Body of pancreas (tissue), 4 donors: ENCODE results near the gene CYTH1. TPM values are rescaled to one million over a fixed set of nuclear protein-coding genes. Genes with fewer than 3 reads are reported as not detected.

Experiments used
- ATAC-seq: fragments of 150-250 bp; one replicate; pipeline ENCODE4 v1.9.1; 2016
- DNase-seq, 4 donors: peaks; one replicate each; pipeline ENCODE4 v3.0.0-alpha.2; 2019
- H3K27ac ChIP-seq, 4 donors: fragments of 200-600 bp; sonication (generic); 1 replicate in 3 of 4; 2 replicates in 1 of 4; pipeline versions ENCODE4 v1.5.1 to v1.6.1; 2016 to 2019; ENCODE audit warnings: mild to moderate bottlenecking in 1 of 4, mixed read lengths in 1 of 4, moderate library complexity in 1 of 4
- H3K27me3 ChIP-seq, 2 donors: fragments of 200-600 bp; sonication (generic); one replicate each; pipeline ENCODE4 v1.6.0; 2016; ENCODE audit warnings: mild to moderate bottlenecking in 1 of 2
- H3K36me3 ChIP-seq, 2 donors: fragments of 200-600 bp; sonication (generic); replicated peaks in 1 of 2; 2 replicates each; pipeline ENCODE4 v1.5.1; 2016; ENCODE audit warnings: low read depth in 2 of 2; ENCODE audit not compliant: insufficient read depth in 1 of 2
- H3K4me1 ChIP-seq: fragments of 200-600 bp; sonication (generic); one replicate; pipeline ENCODE4 v1.6.0; 2016
- H3K4me3 ChIP-seq, 2 donors: fragments of 200-600 bp; sonication (generic); 1 replicate in 1 of 2; 2 replicates in 1 of 2; pipeline ENCODE4 v1.5.1; 2016 to 2019
- H3K9me3 ChIP-seq, 3 donors: fragments of 200-600 bp; sonication (generic); 1 replicate in 2 of 3; 2 replicates in 1 of 3; pipeline ENCODE4 v1.5.1; 2016
- POLR2A ChIP-seq, 3 donors: fragments of 450-650 bp; IDR thresholded peaks; one replicate each; pipeline ENCODE4 v1.6.1; 2016; ENCODE audit warnings: antibody characterized with exemption in 3 of 3, mild to moderate bottlenecking in 2 of 3
- WGBS, 2 donors: methylation state at CpG; one replicate each; pipeline ENCODE4 v1.1.5; 2017; 5-methylcytosine and 5-hydroxymethylcytosine counted together
- intact Hi-C: fragments of 100-400 bp; cut with DNase I; formaldehyde crosslinking; loops from one replicate; pipeline ENCODE4 v1.15.1; 2023
- total RNA-seq, 2 donors: library from RNA; depleted of rRNA; stranded (reverse); fragments of >200 nt; gene quantifications; one replicate each; pipeline ENCODE4 v1.1.0, GENCODE V29; 2016
- TF ChIP-seq, protein P1 (sequence below), 7 experiments: fragments of 450-650 bp in 4 of 7; fragments of 200-600 bp in 3 of 7; sonication (generic) in 3 of 7; IDR thresholded peaks; one replicate each; pipeline ENCODE4 v1.5.1; 2016 to 2019; ENCODE audit warnings: antibody characterized with exemption in 7 of 7

CYTH1 gene
- total RNA-seq, 2 donors from 2014 or later = 32.2 to 60.6 TPM

DNA sequence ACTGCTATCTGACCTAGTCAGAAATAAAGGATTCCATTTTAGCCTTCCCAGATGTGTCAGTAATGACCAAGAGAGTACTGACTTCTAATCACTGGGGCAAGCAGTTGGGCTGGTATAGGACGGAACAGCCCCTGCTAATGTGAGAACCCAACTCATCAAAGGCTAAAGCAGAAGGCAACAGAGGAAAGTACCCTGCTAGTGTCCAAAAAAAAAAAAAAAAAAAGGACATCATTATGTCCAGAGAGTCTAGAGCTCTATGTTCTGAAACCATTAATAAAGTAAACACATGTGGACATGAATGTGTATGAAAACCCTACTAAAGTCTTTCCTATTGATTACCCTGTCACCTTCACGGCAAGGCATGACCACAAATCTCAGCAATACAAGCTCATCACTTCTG is 85.0 kb downstream of the CYTH1 start:
- Histone ChIP-seq H3K4me3 (no peak overlapping the region), H3K4me1 (no peaks in the 10 kb centered on the region), H3K27me3 (no peaks in the 10 kb centered on the region), H3K9me3 (no peaks in the 10 kb centered on the region), H3K27ac (no peak overlapping the region), H3K36me3 (peaks cover 11 to 27% of the 10 kb centered on the region in 2 donors)
- ATAC-seq (no peak), DNase-seq (no peak)
- 85 to 94% methylated on average over 2 of the region's 2 CpGs for WGBS, 2 donors
- TF ChIP-seq POLR2A (IDR thresholded peaks at IDR 0.05) = no peak
- TF ChIP-seq, protein P1, sequence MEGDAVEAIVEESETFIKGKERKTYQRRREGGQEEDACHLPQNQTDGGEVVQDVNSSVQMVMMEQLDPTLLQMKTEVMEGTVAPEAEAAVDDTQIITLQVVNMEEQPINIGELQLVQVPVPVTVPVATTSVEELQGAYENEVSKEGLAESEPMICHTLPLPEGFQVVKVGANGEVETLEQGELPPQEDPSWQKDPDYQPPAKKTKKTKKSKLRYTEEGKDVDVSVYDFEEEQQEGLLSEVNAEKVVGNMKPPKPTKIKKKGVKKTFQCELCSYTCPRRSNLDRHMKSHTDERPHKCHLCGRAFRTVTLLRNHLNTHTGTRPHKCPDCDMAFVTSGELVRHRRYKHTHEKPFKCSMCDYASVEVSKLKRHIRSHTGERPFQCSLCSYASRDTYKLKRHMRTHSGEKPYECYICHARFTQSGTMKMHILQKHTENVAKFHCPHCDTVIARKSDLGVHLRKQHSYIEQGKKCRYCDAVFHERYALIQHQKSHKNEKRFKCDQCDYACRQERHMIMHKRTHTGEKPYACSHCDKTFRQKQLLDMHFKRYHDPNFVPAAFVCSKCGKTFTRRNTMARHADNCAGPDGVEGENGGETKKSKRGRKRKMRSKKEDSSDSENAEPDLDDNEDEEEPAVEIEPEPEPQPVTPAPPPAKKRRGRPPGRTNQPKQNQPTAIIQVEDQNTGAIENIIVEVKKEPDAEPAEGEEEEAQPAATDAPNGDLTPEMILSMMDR (IDR thresholded peaks at IDR 0.05) = no peak
- intact Hi-C loops = loop anchor here (10.0 kb wide), 1 partner anchor 202 kb away; no protein-coding TSS in a partner anchor

GRCh38 chr17:78696016-78696982 is 85.8 kb downstream of the CYTH1 start:
- Histone ChIP-seq H3K9me3 (no peaks in the 10 kb centered on the region), H3K4me1 (no peaks in the 10 kb centered on the region), H3K27ac (no peak overlapping the region), H3K27me3 (no peaks in the 10 kb centered on the region), H3K36me3 (peaks cover 11 to 21% of the 10 kb centered on the region in 2 donors), H3K4me3 (no peak overlapping the region)
- ATAC-seq (no peak), DNase-seq (no peak)
- no peak for TF ChIP-seq POLR2A (IDR thresholded peaks at IDR 0.05)
- TF ChIP-seq, protein P1 (IDR thresholded peaks at IDR 0.05) = no peak
- intact Hi-C loops = loop anchor here (10.0 kb wide), 1 partner anchor 201 kb away; no protein-coding TSS in a partner anchor
- 78 to 79% methylated on average over 10 of the region's 10 CpGs for WGBS, 2 donors

DNA sequence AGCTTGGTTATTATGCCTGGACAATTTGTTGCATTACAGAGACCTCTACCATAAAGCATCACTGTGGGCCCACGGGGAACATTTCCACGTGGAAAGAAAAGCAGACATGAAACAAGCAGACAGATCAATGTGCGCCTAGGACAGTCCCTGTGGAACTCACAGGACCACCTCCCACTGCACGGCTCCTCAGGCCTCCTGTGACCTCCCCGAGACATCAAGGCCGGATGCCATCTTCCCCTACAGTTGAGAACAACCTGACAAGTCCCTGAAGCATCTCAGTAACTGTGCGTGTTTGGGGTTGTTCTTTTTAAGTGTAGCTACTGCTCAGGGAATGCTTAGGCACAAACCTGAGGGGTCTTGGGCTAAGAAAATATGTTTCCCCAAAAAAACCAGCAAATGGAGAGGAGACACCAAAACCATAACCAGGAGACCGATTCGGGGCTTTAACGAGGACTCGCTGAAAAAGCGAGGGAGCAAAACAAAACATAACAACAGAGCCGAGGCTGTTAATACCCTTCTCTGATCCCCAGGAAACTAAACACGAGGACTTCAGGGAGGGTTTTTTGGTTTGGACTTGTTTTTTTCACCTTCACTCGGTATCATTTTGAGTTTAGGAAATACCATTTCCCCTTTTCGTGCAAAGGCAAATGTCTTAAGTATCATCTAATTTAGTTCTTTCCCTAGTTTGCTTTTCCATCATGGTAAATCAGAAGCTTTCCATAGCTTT is 87.1 kb downstream of the CYTH1 start:
- H3K36me3 ChIP-seq = peaks cover under 1 to 19% of the 10 kb centered on the region in 2 donors
- H3K27me3 ChIP-seq = no peaks in the 10 kb centered on the region
- H3K4me1 ChIP-seq = no peaks in the 10 kb centered on the region
- intact Hi-C loops = loop anchor here (10.0 kb wide), 1 partner anchor 200 kb away; no protein-coding TSS in a partner anchor
- ATAC-seq (no peak), DNase-seq (no peak)
- H3K4me3 ChIP-seq = no peak overlapping the region
- H3K9me3 ChIP-seq = no peaks in the 10 kb centered on the region
- TF ChIP-seq, protein P1 (IDR thresholded peaks at IDR 0.05) = no peak
- no peak for TF ChIP-seq POLR2A (IDR thresholded peaks at IDR 0.05)
- 86 to 88% methylated on average over 16 of the region's 16 CpGs for WGBS, 2 donors
- H3K27ac ChIP-seq = no peak overlapping the region

GRCh38 chr17:78693346-78694083 is 88.6 kb downstream of the CYTH1 start:
- 86 to 91% methylated on average over 7 to 8 of the region's 8 CpGs for WGBS, 2 donors
- H3K36me3 ChIP-seq = peaks cover 0 to 14% of the 10 kb centered on the region in 2 donors
- no peak overlapping the region for H3K27ac ChIP-seq
- ATAC-seq = no peak
- H3K27me3 ChIP-seq = no peaks in the 10 kb centered on the region
- H3K4me3 ChIP-seq = no peak overlapping the region
- no peaks in the 10 kb centered on the region for H3K4me1 ChIP-seq
- intact Hi-C loops = loop anchor here (10.0 kb wide), 1 partner anchor 199 kb away; no protein-coding TSS in a partner anchor
- no peak for DNase-seq
- no peaks in the 10 kb centered on the region for H3K9me3 ChIP-seq
- TF ChIP-seq, protein P1 (IDR thresholded peaks at IDR 0.05) = no peak
- TF ChIP-seq POLR2A (IDR thresholded peaks at IDR 0.05) = no peak
